Fibroblast of villous mesenchyme (primary cell): ENCODE data around the gene B3GALT4. TPM values are rescaled to one million over a fixed set of nuclear protein-coding genes. Genes with fewer than 3 reads are reported as not detected.

Source experiments
- DNase-seq: peaks from one replicate; pipeline ENCODE4 v3.0.0-alpha.2; 2010; ENCODE audit warnings: low read depth
- H3K4me3 ChIP-seq: 2 replicates; pipeline ENCODE4 v1.5.1; 2011; ENCODE audit warnings: low read depth, mild to moderate bottlenecking, low read length
- total RNA-seq: library from RNA; depleted of rRNA; stranded (reverse); fragments of >200 nt; gene quantifications from 2 replicates; pipeline ENCODE4 v1.2.3, GENCODE V29; 2012
- TF ChIP-seq, protein P1 (sequence below): IDR thresholded peaks from 2 replicates; pipeline ENCODE4 v1.5.1; 2012; ENCODE audit warnings: low read depth, mild to moderate bottlenecking, low read length; ENCODE audit not compliant: insufficient read depth

B3GALT4 gene
- total RNA-seq, 1 donor = 2.6 TPM

- TF ChIP-seq, protein P1, sequence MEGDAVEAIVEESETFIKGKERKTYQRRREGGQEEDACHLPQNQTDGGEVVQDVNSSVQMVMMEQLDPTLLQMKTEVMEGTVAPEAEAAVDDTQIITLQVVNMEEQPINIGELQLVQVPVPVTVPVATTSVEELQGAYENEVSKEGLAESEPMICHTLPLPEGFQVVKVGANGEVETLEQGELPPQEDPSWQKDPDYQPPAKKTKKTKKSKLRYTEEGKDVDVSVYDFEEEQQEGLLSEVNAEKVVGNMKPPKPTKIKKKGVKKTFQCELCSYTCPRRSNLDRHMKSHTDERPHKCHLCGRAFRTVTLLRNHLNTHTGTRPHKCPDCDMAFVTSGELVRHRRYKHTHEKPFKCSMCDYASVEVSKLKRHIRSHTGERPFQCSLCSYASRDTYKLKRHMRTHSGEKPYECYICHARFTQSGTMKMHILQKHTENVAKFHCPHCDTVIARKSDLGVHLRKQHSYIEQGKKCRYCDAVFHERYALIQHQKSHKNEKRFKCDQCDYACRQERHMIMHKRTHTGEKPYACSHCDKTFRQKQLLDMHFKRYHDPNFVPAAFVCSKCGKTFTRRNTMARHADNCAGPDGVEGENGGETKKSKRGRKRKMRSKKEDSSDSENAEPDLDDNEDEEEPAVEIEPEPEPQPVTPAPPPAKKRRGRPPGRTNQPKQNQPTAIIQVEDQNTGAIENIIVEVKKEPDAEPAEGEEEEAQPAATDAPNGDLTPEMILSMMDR = no peak
- no peak overlapping the region for H3K4me3 ChIP-seq
- no peak for DNase-seq
Measured at GRCh38 chr6:33294086-33294823, 17.3 kb downstream of the B3GALT4 start.

- TF ChIP-seq, protein P1 = no peak
- DNase-seq = no peak
- no peak overlapping the region for H3K4me3 ChIP-seq
Measured at GRCh38 chr6:33295621-33296369, 18.9 kb downstream of the B3GALT4 start.

DNA sequence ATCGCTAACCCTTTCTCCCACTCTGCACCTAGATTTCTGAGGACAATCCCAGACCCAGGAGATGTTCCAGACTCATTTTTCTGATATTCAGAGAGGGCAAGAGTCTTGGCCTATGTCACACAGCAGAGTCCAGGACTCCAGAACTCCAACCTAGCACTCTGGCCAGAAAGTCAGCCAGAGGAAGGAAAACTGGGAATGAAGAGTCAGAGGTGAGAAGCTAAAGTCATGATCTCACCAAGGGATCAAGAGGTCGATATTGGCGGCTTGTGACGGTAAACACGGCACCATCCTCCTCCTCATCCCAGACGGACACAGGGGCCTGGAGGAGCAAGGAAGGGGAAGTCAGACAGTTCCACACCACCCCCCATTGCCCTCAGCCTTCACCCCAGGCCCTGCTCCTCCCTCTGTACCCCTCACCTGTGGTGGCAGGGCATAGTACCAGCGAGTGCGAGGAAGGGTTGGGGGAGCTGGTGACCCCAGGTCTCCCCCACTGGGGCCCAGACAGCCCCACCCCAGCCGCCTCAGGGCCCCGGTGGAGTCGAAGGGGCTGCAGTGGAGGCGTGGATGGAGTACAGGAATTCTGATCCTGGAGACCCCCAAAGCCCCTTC lies 20.0 kb downstream of the B3GALT4 start:
- TF ChIP-seq, protein P1 = no peak
- peak overlapping the region; percentile 96 for H3K4me3 ChIP-seq

DNA sequence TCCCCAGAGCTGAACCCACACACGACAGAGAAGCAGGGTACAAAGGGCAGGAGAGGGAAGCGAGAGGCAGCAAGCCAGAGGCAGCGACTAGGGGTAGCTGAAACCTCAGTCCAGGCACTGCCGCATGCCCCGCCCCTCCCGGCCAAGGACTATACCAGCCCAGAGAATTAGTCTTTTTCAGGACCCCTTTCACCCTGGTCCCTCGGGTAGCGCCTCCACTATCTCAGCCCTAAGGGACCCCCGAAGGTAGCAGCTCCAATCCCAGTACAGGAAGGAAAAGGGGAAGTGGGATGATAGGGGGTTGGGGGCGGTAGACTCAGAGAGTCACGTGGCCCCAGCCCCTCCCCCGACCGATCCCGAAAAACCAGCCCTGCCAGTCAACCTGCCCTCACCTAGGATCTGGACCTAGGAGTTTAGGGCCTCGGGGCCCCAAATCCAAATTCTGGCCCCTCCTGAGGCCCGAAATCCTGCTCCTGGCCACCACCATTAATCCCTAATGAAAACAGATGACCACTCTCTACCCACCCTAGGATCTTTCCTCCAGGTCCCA lies 20.6 kb downstream of the B3GALT4 start:
- TF ChIP-seq, protein P1 = no peak
- H3K4me3 ChIP-seq = peak overlapping the region; percentile 96
- no peak for DNase-seq

More for the DNA sequence above, 20.0 kb downstream of the B3GALT4 start:
- no peak for DNase-seq

- TF ChIP-seq, protein P1 = no peak
- peak overlapping the region; percentile 96 for H3K4me3 ChIP-seq
- DNase-seq = peak; percentile 82
Measured at GRCh38 chr6:33297956-33298772, 21.2 kb downstream of the B3GALT4 start.

DNA sequence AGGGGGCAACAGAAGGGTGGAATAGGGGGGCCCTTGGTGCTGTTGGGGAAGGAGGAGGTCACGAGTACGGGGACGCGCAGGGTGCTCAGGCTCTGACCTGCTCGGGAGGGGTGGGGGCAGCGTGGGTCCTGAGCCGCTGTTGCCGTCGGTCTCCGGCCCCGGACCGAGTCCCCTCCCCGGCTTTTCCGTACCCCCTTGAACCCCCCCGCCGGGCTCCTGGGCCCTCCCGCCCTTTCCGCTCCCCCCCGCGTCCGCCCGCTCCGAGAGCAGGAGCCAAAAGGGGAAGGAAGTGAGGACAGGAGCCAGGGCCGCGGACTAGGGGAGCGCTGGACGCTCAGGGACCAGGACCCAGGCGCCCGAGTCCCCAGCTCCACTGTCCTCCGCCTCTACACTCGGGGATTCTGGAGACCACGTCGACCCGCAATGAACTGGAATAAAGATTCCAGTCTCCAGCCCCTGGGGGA lies 21.9 kb downstream of the B3GALT4 start, which contains the start of gene RGL2:
Gene RGL2, minus strand, starts transcription at position 170 of the 464 bp plus-strand sequence. CDS start 332 bp downstream, outside the sequence.
- H3K4me3 ChIP-seq = peak within 1 kb of the TSS; percentile 96
- TF ChIP-seq, protein P1 = no peak
- peak; percentile 58 for DNase-seq
